Renal cortex interstitium (tissue), 11 donors: ENCODE results near the gene ZEB1. TPM values are rescaled to one million over a fixed set of nuclear protein-coding genes. Genes with fewer than 3 reads are reported as not detected.

Experiments used
- DNase-seq, 11 donors: peaks; one replicate each; pipeline ENCODE4 v3.0.0-alpha.2; 2013; ENCODE audit warnings: low read depth in 9 of 11, low spot score in 4 of 11; ENCODE audit errors: extremely low read depth in 1 of 11
- polyA plus RNA-seq, 3 donors: library from polyadenylated mRNA; unstranded; fragments of 120-200 nt; gene quantifications; one replicate each; pipeline ENCODE4 v1.2.1, GENCODE V29; 2013; ENCODE audit not compliant: insufficient read length in 3 of 3

ZEB1 gene
- polyA plus RNA-seq, 3 donors, result 29.4 to 33.6 (median 30.0) TPM

DNA sequence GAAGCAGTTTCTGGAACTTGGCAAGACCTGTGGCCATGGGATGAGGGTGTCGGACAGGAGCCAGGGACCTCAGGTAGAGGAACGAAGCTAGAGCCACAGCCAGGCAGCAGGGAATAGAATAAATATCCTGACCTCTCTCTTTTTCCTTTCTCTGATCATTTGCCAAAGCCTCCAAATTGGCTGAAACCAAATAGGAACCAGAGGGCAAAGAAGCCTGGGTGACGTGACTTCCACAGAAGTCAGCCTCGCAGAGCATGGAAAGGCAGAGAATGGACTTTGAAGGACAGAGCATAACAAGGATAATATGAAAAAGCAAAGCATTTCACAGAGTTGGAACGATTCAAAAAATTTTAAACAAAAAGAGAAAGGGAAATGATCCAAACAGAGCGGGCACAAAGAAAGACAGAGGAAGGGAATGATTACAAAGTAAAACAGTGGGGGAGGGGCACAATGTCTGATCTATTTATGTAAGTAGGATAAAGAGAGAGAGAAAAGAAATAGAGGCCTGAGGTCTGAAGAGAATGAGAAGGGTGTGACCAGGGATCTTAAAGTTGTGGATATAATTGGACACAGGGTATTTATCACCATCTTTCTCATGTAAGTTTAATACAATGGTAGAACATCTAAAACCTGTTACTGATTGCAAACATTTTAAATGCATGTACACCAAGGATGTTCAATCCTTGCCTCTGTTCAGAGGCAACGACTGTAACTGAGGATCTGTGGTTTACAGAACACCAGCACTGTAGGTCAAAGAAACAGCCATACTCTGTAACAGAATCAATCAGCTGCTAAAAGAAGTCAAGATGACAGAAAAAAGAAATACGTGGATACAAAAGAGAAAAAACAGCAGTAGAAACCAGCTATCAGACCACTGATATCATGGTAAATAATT is 4.5 kb upstream of the ZEB1 start:
- no peak for DNase-seq

GRCh38 chr10:31315453-31315852 is 3.6 kb upstream of the ZEB1 start:
- no peak for DNase-seq

DNA sequence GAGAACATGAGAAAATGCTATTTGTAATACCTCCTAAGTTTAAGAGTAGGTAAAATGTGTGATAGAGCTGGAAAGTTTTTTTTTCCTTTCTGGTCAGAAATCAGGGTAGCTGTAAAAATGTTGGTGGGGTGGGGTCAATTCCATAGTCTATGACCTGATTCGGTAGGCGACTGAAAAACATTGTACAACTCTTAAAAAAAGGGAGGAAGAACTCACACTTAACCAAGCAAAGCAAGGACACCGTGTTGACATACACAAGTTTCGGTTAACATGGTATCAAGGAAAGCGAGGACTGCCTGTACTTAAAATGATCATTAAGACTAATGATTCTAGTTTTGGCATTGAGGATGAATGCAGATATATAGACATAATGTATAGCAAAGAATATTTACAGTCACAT is 1.8 kb upstream of the ZEB1 start:
- DNase-seq, result no peak

GRCh38 chr10:31317652-31318381 is 1.2 kb upstream of the ZEB1 start:
- DNase-seq, result peak in 3 of 11 donors; percentile 6 to 33 (median 12)

- peak in 7 of 11 donors; percentile 10 to 43 (median 32) for DNase-seq
These were observed 598 bp upstream of the ZEB1 start for GRCh38 chr10:31318382-31318853.

DNA sequence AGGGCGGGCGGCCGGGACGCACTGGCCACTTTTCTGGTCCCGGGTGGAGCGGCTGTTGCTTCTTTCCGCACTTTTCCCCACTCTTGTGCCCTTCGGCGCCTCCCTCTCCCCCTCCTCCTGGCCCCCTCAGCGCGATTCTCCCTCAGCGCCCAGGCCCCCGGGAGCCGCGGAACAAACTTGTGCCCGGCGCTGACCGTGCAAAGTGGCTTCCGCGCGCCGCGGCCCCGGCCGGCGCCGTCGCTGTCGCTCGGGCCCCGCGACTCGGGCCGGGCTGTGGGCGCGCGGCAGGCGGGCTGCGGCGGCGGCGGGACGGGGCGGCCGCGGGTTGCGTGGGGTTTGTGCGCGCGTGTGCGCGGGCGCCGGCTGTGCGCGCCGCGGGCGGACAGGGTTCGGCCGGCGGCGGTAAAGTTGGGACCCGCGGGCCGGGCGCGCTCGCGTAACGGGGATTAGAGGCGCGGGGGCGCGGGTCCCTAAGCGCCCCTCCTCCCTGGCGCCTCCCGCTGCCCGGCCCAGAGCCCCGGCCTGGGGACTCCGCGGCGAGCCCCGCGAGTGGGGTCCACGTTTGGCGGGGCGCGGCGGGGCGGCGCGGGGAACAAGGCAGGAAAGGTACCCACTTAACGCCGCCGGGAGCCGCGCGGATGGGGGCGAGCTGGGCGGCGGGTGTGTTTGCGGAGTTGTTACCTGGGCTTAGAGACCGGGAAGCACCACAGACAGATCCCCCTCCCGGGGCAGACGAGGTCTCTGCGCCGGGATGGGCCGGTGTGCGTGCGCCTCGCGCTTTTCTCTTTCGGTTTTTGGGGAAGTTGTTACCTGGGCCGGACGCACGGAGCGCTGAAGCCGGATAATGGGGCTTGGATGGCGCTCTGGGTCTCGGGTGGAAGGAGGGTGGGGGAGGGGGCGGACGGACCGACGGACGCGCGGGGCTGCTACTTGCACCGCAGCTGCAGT is 860 bp downstream of the ZEB1 start:
- DNase-seq, result peak in 6 of 11 donors; percentile 11 to 33 (median 24)

GRCh38 chr10:31320550-31321211 is 1.7 kb downstream of the ZEB1 start:
- DNase-seq, result peak in 7 of 11 donors; percentile 24 to 50 (median 41)

- peak in 4 of 11 donors; percentile 7 to 33 (median 17) for DNase-seq
These were observed 2.5 kb downstream of the ZEB1 start for GRCh38 chr10:31321396-31321941.

- DNase-seq, result no peak
These were observed 3.6 kb downstream of the ZEB1 start for GRCh38 chr10:31322647-31323046.

GRCh38 chr10:31340343-31340742 is 21.3 kb downstream of the ZEB1 start:
- DNase-seq, result no peak

DNA sequence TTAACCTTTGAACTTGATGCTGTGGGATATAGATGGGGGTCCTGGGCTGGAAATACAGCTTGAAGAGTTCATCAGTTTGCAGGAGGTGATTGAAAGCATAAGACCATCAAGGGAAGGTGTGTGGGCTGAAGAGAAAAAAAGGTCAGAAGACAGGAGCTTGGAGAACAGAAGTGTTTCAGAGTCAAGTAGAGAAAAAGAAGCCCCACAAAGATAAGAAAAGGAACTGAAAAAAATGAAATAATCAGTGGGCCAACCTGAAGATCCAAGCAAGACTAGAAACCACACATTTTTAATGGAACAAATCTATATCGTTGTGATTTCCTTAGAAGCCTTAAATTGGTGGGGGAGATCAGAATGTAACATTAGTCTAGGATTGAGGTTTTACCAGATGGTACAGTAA is 22.5 kb downstream of the ZEB1 start:
- DNase-seq, result no peak

GRCh38 chr10:31343009-31343408 is 24.0 kb downstream of the ZEB1 start:
- no peak for DNase-seq

DNA sequence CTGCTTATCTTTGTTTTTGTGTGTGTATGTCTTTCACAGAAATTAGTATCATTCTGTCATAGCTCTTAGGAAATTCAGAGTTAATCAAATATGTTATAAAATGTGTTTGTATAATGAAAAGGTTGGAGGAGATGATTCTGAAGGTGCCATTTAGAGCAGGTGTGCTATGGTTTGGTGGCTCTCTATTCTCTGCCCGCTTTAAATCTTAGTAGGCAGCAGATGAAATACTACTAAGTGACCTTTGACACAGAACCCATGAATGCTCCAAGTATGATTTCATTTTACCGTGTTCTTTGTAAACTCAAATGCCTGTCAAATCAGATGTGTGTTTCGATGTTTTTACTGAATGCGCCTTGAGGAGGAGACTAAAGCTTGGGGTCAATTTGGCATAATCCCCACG is 24.5 kb downstream of the ZEB1 start:
- DNase-seq, result no peak

DNA sequence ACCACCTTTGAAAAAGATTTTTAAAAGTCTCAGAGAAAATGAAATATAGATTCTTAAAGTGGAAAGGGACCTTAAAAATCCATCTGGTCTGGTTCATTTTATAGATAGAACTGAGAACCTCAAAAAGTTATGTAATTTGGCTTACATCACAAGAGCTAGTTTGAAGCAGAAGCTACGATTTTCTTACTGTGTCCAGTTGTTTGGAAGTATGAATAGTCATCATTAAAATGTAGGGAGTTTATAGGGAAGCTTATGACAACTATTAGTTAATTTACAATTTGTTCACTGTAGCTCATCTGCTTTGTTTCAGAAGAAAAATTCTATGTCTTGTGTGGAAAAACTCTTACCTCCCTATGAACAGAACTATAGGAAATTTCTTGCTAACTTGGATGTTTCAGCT is 26.9 kb downstream of the ZEB1 start:
- DNase-seq, result no peak

DNA sequence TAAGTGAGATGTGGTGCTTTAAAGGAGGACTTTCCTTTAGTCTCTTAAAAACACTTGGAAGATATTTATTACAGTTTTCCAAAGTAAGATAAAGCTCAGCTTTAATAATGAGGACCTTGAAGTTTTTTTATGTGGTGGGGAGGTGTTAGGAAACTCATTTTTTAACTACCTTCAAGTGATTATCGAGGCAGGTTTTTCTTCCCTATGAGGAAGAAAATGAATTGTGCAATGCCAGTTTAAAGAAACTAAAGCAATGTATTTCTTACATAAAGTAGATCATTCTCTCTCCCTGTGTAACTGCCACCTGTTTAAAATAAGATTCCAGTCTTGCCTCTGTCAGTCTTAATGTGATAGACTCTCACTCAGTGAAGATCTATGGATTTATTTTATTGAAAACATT is 27.9 kb downstream of the ZEB1 start:
- no peak for DNase-seq

GRCh38 chr10:31347705-31348104 is 28.7 kb downstream of the ZEB1 start:
- DNase-seq, result no peak

GRCh38 chr10:31350891-31351290 is 31.9 kb downstream of the ZEB1 start:
- no peak for DNase-seq
